Measurements from ENCODE around the gene KIF5C.

- no peak for TF ChIP-seq CTCF (IDR thresholded peaks at IDR 0.05 in 4 of 5, conservative IDR thresholded peaks at IDR 0.05 in 1 of 5)
- no peak for TF ChIP-seq POLR2A (IDR thresholded peaks at IDR 0.05)
These were observed 84.7 kb downstream of the KIF5C start for GRCh38 chr2:148959745-148960144.

All from gastrocnemius medialis (tissue), 4 donors.